Esophagus squamous epithelium (tissue), 5 donors: Measurements from ENCODE around the gene RNF7. TPM values are rescaled to one million over a fixed set of nuclear protein-coding genes. Genes with fewer than 3 reads are reported as not detected.
"Not testable (repeated sequence)": the region's sequence is repeated elsewhere in the genome, so short reads cannot be mapped to it uniquely, and the experiment has no call there.

Source experiments
- DNase-seq: peaks from one replicate; lab custom pipeline; 2025; lab: John Stamatoyannopoulos, UW
- H3K27ac ChIP-seq, 4 donors: fragments of 200-600 bp; sonication (generic); one replicate each; pipeline ENCODE4 v1.5.1; 2016 to 2019; ENCODE audit warnings: mild to moderate bottlenecking in 1 of 4
- H3K27me3 ChIP-seq, 4 donors: fragments of 200-600 bp; sonication (generic); 1 replicate in 3 of 4; 2 replicates in 1 of 4; pipeline versions ENCODE4 v1.5.1 to v1.6.0; 2017 to 2021; ENCODE audit warnings: antibody characterized with exemption in 1 of 4
- H3K36me3 ChIP-seq, 3 donors: fragments of 200-600 bp; sonication (generic); one replicate each; pipeline ENCODE4 v1.5.1; 2016 to 2019
- H3K4me1 ChIP-seq, 3 donors: fragments of 200-600 bp; sonication (generic); one replicate each; pipeline ENCODE4 v1.5.1; 2017 to 2019
- H3K4me3 ChIP-seq, 4 donors: fragments of 200-600 bp; sonication (generic); 1 replicate in 3 of 4; 2 replicates in 1 of 4; pipeline ENCODE4 v1.5.1; 2016 to 2019; ENCODE audit warnings: mild to moderate bottlenecking in 2 of 4, moderate library complexity in 1 of 4
- H3K9me3 ChIP-seq, 3 donors: fragments of 200-600 bp; sonication (generic); one replicate each; pipeline ENCODE4 v1.5.1; 2016 to 2019
- POLR2A ChIP-seq, 4 donors: fragments of 450-650 bp; IDR thresholded peaks; one replicate each; pipeline ENCODE4 v1.6.1; 2017; ENCODE audit warnings: antibody characterized with exemption in 4 of 4, mild to moderate bottlenecking in 4 of 4, moderate library complexity in 3 of 4
- WGBS, 2 donors: methylation state at CpG; one replicate each; pipeline ENCODE4 v1.1.5; 2018; 5-methylcytosine and 5-hydroxymethylcytosine counted together
- intact Hi-C: fragments of 100-400 bp; cut with DNase I; formaldehyde crosslinking; loops from one replicate; pipeline ENCODE4 v1.15.0; 2022
- total RNA-seq, 4 donors: library from RNA; depleted of rRNA; stranded (reverse); fragments of >200 nt; gene quantifications; one replicate each; pipeline ENCODE4 v1.1.0, GENCODE V29; 2016
- TF ChIP-seq, protein P1 (sequence below), 6 experiments: fragments of 450-650 bp in 4 of 6; fragments of 200-600 bp in 2 of 6; sonication (generic) in 2 of 6; IDR thresholded peaks; one replicate each; pipeline ENCODE4 v1.5.1; 2016 to 2019; ENCODE audit warnings: antibody characterized with exemption in 6 of 6, mild to moderate bottlenecking in 4 of 6, moderate library complexity in 4 of 6
- donor health status: DM: yes; HTN: yes; CAD: no.

Gene RNF7
- total RNA-seq, result 100 to 1,000 TPM in 2 of 4 donors, 10 to 100 TPM in 2; 54.4 to 103 (median 92.4) TPM

DNA sequence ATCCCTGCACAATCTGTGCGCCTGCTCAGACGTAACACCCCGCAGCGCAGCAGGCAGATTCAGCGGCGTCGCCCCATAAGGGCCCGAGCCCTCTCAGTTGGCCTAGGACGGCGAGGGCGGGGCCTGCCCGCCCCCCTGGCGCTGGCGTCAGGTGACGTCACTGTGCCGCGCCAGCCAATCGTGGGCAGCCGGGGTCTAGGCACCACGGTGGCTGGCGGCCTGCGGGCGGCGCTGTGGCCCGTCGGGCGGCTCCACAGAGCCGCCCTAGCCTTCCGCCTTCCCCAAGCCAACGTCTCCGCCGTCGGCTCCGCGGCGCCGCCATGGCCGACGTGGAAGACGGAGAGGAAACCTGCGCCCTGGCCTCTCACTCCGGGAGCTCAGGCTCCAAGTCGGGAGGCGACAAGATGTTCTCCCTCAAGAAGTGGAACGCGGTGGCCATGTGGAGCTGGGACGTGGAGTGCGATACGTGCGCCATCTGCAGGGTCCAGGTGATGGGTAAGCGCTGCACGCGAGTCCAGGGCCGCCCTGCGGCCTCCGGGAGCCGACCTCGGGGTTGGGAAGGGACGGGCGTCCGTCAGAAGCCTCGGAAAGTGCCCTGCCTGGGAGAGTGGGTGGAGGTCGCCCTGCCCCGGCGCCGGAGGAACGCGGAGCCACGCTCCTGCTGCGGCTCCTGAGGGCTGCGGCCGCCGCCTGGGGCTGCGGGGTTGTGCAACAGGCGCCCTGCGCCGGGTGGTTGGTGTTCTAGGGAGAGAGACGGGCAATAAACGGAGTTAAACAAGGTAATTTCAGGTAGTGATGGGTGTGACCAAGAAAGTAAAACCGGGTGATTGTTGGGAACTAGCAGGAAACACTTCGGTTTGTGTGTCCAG lies at the start of gene RNF7:
TSS of gene RNF7 (plus strand) at position 277 of the 869 bp plus-strand sequence. CDS start at position 321, 44 bp downstream.
- H3K4me1 ChIP-seq, result peaks cover 0 to 46% (median 21%) of the 10 kb centered on the region in 3 donors
- TF ChIP-seq, protein P1, sequence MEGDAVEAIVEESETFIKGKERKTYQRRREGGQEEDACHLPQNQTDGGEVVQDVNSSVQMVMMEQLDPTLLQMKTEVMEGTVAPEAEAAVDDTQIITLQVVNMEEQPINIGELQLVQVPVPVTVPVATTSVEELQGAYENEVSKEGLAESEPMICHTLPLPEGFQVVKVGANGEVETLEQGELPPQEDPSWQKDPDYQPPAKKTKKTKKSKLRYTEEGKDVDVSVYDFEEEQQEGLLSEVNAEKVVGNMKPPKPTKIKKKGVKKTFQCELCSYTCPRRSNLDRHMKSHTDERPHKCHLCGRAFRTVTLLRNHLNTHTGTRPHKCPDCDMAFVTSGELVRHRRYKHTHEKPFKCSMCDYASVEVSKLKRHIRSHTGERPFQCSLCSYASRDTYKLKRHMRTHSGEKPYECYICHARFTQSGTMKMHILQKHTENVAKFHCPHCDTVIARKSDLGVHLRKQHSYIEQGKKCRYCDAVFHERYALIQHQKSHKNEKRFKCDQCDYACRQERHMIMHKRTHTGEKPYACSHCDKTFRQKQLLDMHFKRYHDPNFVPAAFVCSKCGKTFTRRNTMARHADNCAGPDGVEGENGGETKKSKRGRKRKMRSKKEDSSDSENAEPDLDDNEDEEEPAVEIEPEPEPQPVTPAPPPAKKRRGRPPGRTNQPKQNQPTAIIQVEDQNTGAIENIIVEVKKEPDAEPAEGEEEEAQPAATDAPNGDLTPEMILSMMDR (IDR thresholded peaks at IDR 0.05), result peak; percentile 90 to 99 (median 98)
- TF ChIP-seq POLR2A (IDR thresholded peaks at IDR 0.05), result peak in 2 of 4 donors; percentile 41 to 75
- WGBS, 2 donors, result 0% methylated on average over 9 to 21 of the region's 81 CpGs
- peak within 1 kb of the TSS; percentile 85 to 93 (median 92) for H3K4me3 ChIP-seq
- H3K36me3 ChIP-seq, result peaks cover 0 to 10% (median 0%) of the 10 kb centered on the region in 3 donors
- intact Hi-C loops, result loop anchor here (2.0 kb wide), 1 partner anchor 139 kb away; the partner anchor contains the start of gene ATP1B3
- H3K27ac ChIP-seq, result peak within 1 kb of the TSS; percentile 94 to 99 (median 96)
- DNase-seq, result peak; percentile 75
- H3K9me3 ChIP-seq, result no peaks in the 10 kb centered on the region
- H3K27me3 ChIP-seq, result no peaks in the 10 kb centered on the region

DNA sequence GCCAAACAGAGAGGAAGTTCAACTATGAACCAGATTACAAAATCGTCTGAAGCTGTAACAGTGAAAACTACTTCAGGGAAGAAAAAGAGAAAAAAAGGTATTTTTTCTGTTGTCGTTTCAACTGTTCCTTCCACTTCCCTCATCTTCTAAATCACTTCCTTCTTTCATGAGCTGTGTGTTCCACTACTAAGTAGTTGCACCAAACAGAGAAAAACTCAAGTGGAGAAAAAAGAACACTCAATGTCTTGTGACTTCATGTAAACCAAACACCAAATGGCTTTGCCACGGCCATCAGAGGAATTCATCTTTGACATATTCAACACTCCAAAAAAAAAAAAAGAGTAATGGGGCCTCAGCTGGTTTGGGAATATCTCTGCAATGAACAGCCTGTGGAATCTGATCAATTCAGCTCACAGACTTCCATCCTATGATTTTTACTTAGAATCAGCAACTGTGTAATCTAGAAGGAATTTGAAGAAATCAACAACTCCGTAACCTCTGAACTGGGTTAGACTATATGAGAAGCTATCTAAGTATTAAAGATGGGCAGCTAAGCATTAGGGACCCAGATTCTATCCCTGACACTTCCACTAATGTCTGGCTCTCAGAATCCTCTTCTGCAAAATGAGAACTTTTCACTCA lies 47.5 kb upstream of the RNF7 start:
- H3K36me3 ChIP-seq, result no peaks in the 10 kb centered on the region
- intact Hi-C loops, result no loop called here
- 48 to 61% methylated on average over 4 of the region's 4 CpGs for WGBS, 2 donors
- H3K4me1 ChIP-seq, result peaks cover 0 to 15% (median 6%) of the 10 kb centered on the region in 3 donors
- no peak for TF ChIP-seq POLR2A (IDR thresholded peaks at IDR 0.05)
- TF ChIP-seq, protein P1 (IDR thresholded peaks at IDR 0.05), result no peak
- H3K9me3 ChIP-seq, result no peaks in the 10 kb centered on the region
- no peak overlapping the region for H3K4me3 ChIP-seq
- H3K27me3 ChIP-seq, result no peaks in the 10 kb centered on the region
- peak overlapping the region in 1 of 4 donors; percentile 21 for H3K27ac ChIP-seq
- no peak for DNase-seq

DNA sequence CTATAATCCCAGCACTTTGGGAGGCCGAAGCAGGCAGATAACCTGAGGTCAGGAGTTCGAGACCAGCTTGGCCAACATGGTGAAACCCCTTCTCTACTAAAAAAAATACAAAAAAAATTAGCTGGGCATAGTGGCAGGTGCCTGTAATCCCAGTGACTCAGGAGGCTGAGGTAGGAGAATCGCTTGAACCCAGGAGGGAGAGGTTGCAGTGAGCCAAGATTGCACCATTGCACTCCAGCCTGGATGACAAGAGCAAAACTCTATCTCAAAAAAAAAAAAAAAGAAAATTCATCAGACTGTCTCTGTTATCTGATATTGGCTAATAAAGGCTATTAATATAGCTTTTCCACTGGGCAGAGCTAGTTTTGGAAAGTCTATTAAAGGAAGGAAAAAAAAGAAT lies 46.6 kb upstream of the RNF7 start:
- H3K36me3 ChIP-seq, intact Hi-C loops, H3K27me3 ChIP-seq, H3K9me3 ChIP-seq, H3K4me3 ChIP-seq, DNase-seq, H3K27ac ChIP-seq, H3K4me1 ChIP-seq: not testable (repeated sequence)
- WGBS, 2 donors, result 66 to 79% methylated on average over 3 of the region's 3 CpGs

DNA sequence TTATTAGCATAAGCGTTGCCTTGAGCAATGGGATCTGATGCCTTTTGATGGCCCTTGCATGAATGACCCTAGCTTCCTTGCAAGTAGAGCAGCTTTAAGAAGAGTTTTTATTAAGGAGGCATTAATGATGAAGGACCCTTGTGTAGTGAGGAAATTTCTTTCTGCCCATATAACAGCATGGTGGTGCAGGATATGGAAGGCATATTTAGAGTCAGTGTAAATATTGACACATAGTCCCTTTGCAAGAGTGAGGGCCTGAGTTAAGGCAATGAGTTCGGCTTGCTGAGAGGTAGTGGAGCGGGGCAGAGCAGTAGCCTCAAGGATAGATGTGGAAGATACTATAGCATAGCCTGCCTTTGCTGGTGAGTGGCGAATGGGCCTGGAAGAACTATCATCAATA lies 45.1 kb upstream of the RNF7 start:
- 79 to 93% methylated on average over 4 of the region's 4 CpGs for WGBS, 2 donors
- H3K27ac ChIP-seq, H3K9me3 ChIP-seq, H3K36me3 ChIP-seq, H3K27me3 ChIP-seq, H3K4me1 ChIP-seq, H3K4me3 ChIP-seq, DNase-seq, intact Hi-C loops: not testable (repeated sequence)

DNA sequence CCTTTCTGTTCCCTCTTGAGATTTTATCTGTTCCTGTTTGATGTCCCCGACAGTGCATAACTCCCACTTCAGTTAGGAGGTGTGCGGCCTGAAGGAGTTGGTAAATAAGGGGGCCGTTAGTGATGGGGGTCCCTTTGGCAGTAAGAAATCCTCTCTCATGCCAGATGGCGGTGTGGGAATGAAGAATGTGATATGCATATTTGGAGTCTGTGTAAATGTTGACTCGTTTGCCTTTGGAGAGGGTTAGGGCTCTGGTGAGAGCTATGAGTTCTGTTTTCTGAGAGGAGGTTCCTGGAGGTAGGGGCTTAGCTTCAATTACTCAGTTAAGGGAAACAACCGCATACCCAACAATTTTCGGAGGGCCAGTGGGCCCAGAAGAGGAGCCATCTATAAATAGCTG lies 38.8 kb upstream of the RNF7 start:
- TF ChIP-seq, protein P1 (IDR thresholded peaks at IDR 0.05), result no peak
- TF ChIP-seq POLR2A (IDR thresholded peaks at IDR 0.05), result no peak
- Histone ChIP-seq H3K27me3 (peaks cover 0 to 24% (median 0%) of the 10 kb centered on the region in 4 donors), H3K4me3 (no peak overlapping the region), H3K36me3 (no peaks in the 10 kb centered on the region), H3K9me3 (no peaks in the 10 kb centered on the region), H3K4me1 (no peaks in the 10 kb centered on the region), H3K27ac (no peak overlapping the region)
- intact Hi-C loops, result no loop called here
- DNase-seq, result no peak
- 66 to 67% methylated on average over 7 of the region's 7 CpGs for WGBS, 2 donors

DNA sequence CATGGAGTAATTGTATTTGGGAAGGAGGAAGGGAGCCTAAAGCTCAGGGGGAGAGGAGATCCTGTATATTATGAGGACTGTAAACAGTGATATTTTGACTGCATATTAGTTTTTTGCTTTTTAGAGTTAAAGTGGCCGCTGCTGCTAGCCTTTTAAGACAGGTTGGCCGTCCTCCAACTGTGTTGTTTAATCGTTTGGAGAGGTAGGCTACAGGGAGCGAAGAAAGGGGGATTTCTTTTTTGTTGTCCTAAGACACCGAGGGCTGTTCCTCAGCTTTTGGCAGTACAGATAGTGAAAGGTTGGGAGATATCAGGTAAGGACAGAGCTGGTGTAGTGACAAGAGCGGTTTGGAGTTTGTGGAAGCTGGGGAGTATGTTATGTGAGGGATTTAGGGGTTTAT lies 38.2 kb upstream of the RNF7 start:
- no peaks in the 10 kb centered on the region for H3K9me3 ChIP-seq
- 45 to 59% methylated on average over 6 of the region's 6 CpGs for WGBS, 2 donors
- H3K27ac ChIP-seq, result no peak overlapping the region
- peaks cover 0 to 24% (median 0%) of the 10 kb centered on the region in 4 donors for H3K27me3 ChIP-seq
- H3K4me3 ChIP-seq, result no peak overlapping the region
- no peaks in the 10 kb centered on the region for H3K4me1 ChIP-seq
- TF ChIP-seq POLR2A (IDR thresholded peaks at IDR 0.05), result no peak
- TF ChIP-seq, protein P1 (IDR thresholded peaks at IDR 0.05), result no peak
- H3K36me3 ChIP-seq, result no peaks in the 10 kb centered on the region
- intact Hi-C loops, result no loop called here
- no peak for DNase-seq

DNA sequence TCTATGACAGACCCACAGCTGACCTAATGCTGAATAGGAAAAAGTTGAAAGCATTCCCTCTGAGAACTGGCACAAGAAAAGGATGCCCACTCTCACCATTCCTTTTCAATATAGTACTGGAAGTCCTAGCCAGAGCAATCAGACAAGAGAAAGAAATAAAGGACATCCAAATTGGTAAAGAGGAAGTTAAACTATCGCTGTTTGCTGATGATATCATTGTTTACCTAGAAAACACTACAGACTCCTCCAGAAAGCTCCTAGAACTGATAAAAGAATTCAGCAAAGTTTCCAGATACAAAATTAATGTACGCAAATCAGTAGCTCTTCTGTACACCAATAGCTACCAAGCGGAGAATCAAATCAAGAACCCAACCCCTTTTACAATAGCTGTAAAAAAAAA lies 34.7 kb upstream of the RNF7 start:
- 91 to 94% methylated on average over 3 of the region's 3 CpGs for WGBS, 2 donors
- H3K9me3 ChIP-seq, intact Hi-C loops, H3K36me3 ChIP-seq, H3K4me1 ChIP-seq, DNase-seq, H3K27ac ChIP-seq, H3K4me3 ChIP-seq: not testable (repeated sequence)
- H3K27me3 ChIP-seq, result peaks cover 0 to 21% (median 0%) of the 10 kb centered on the region in 4 donors
